Stimulated activated naive CD8-positive, alpha-beta T cell treated with anti-CD3 and anti-CD28 coated beads, Interleukin-15, amount 100 ng/mL, for 72 hours (primary cell): Measurements from ENCODE around the gene THBS1.

Experiments
- ATAC-seq: fragments of 150-1000 bp; cut with Tn5 transposase; 2 replicates; pipeline ENCODE4 v1.10.0; 2021; ENCODE audit warnings: mild to moderate bottlenecking, moderate library complexity
- DNase-seq, 2 donors: peaks; one replicate each; pipeline ENCODE4 v3.0.0; 2021 to 2022
- H3K27ac Mint-ChIP-seq, 2 donors: one replicate each; pipeline ENCODE4 v1.8.0; 2022; ENCODE audit warnings: mild to moderate bottlenecking in 2 of 2, mixed read lengths in 2 of 2, moderate library complexity in 2 of 2
- H3K27me3 Mint-ChIP-seq: one replicate; pipeline ENCODE4 v1.8.0; 2022; ENCODE audit warnings: mixed read lengths
- H3K4me1 Mint-ChIP-seq: one replicate; pipeline ENCODE4 v1.8.0; 2022; ENCODE audit warnings: mild to moderate bottlenecking, mixed read lengths
- H3K4me3 Mint-ChIP-seq, 2 donors: one replicate each; pipeline ENCODE4 v1.8.0; 2022; ENCODE audit warnings: mild to moderate bottlenecking in 2 of 2, mixed read lengths in 2 of 2, moderate library complexity in 1 of 2
- H3K9me3 Mint-ChIP-seq, 2 donors: one replicate each; pipeline ENCODE4 v1.8.0; 2022; ENCODE audit warnings: mixed read lengths in 2 of 2

The THBS1 gene

GRCh38 chr15:39580485-39581241, at the start of gene THBS1:
Gene THBS1, plus strand, starts transcription at chr15:39581079. Its CDS starts 779 bp downstream, at chr15:39581858.
- Mint-ChIP-seq H3K4me3 (peak within 1 kb of the TSS; percentile 69 to 75), H3K27me3 (peaks cover 69% of the 10 kb centered on the region), H3K27ac (peak within 1 kb of the TSS; percentile 51 to 63), H3K4me1 (peaks cover 19% of the 10 kb centered on the region), H3K9me3 (no peaks in the 10 kb centered on the region)
- DNase-seq: peak; percentile 28 to 54
- ATAC-seq: peak; percentile 70

- Mint-ChIP-seq H3K27ac (no peak overlapping the region), H3K4me3 (no peak overlapping the region), H3K9me3 (peaks cover 0 to 4% of the 10 kb centered on the region in 2 donors), H3K4me1 (no peaks in the 10 kb centered on the region), H3K27me3 (no peaks in the 10 kb centered on the region)
- ATAC-seq: no peak
- no peak for DNase-seq
Observed at GRCh38 chr15:39534996-39535395, 45.9 kb upstream of the THBS1 start.

- Mint-ChIP-seq H3K27ac (no peak overlapping the region), H3K9me3 (peaks cover 0 to 4% of the 10 kb centered on the region in 2 donors), H3K4me3 (no peak overlapping the region), H3K4me1 (no peaks in the 10 kb centered on the region), H3K27me3 (no peaks in the 10 kb centered on the region)
- ATAC-seq (no peak), DNase-seq (no peak)
Observed at GRCh38 chr15:39535466-39535865, 45.4 kb upstream of the THBS1 start.

GRCh38 chr15:39538936-39539335, 41.9 kb upstream of the THBS1 start:
- peaks cover 0 to 4% of the 10 kb centered on the region in 2 donors for H3K9me3 Mint-ChIP-seq

GRCh38 chr15:39539466-39539865, 41.4 kb upstream of the THBS1 start:
- Mint-ChIP-seq H3K9me3 (peaks cover 0 to 4% of the 10 kb centered on the region in 2 donors), H3K27ac (no peak overlapping the region), H3K4me3 (no peak overlapping the region), H3K27me3 (no peaks in the 10 kb centered on the region), H3K4me1 (no peaks in the 10 kb centered on the region)
- ATAC-seq (no peak), DNase-seq (no peak)

More at GRCh38 chr15:39538936-39539335, 41.9 kb upstream of the THBS1 start:
- Mint-ChIP-seq H3K27ac (no peak overlapping the region), H3K4me3 (no peak overlapping the region), H3K4me1 (no peaks in the 10 kb centered on the region), H3K27me3 (no peaks in the 10 kb centered on the region)
- ATAC-seq (no peak), DNase-seq (no peak)

GRCh38 chr15:39539973-39540558, 40.8 kb upstream of the THBS1 start:
- Mint-ChIP-seq H3K4me1 (no peaks in the 10 kb centered on the region), H3K27ac (no peak overlapping the region), H3K9me3 (peaks cover 6 to 10% of the 10 kb centered on the region in 2 donors), H3K27me3 (no peaks in the 10 kb centered on the region), H3K4me3 (no peak overlapping the region)
- no peak for ATAC-seq
- no peak for DNase-seq

GRCh38 chr15:39542385-39543065, 38.4 kb upstream of the THBS1 start:
- Mint-ChIP-seq H3K9me3 (peaks cover 8% of the 10 kb centered on the region in 2 donors), H3K4me3 (no peak overlapping the region), H3K27me3 (no peaks in the 10 kb centered on the region), H3K4me1 (no peaks in the 10 kb centered on the region), H3K27ac (no peak overlapping the region)
- DNase-seq: no peak
- ATAC-seq: no peak

- H3K27ac Mint-ChIP-seq: no peak overlapping the region
- no peaks in the 10 kb centered on the region for H3K27me3 Mint-ChIP-seq
- DNase-seq (no peak), ATAC-seq (no peak)
- peaks cover 7 to 8% of the 10 kb centered on the region in 2 donors for H3K9me3 Mint-ChIP-seq
- H3K4me3 Mint-ChIP-seq: no peak overlapping the region
- H3K4me1 Mint-ChIP-seq: no peaks in the 10 kb centered on the region
Observed at GRCh38 chr15:39543651-39544050, 37.2 kb upstream of the THBS1 start.

GRCh38 chr15:39546842-39547241, 34.0 kb upstream of the THBS1 start:
- no peak overlapping the region for H3K4me3 Mint-ChIP-seq
- peaks cover 6% of the 10 kb centered on the region for H3K27me3 Mint-ChIP-seq
- H3K4me1 Mint-ChIP-seq: no peaks in the 10 kb centered on the region
- peaks cover 7 to 8% of the 10 kb centered on the region in 2 donors for H3K9me3 Mint-ChIP-seq
- H3K27ac Mint-ChIP-seq: no peak overlapping the region
- ATAC-seq (no peak), DNase-seq (no peak)

GRCh38 chr15:39548561-39548960, 32.3 kb upstream of the THBS1 start:
- ATAC-seq: no peak
- Mint-ChIP-seq H3K27ac (no peak overlapping the region), H3K9me3 (peaks cover 7 to 8% of the 10 kb centered on the region in 2 donors), H3K4me3 (no peak overlapping the region), H3K4me1 (peaks cover 3% of the 10 kb centered on the region), H3K27me3 (peaks cover 6% of the 10 kb centered on the region)
- no peak for DNase-seq

GRCh38 chr15:39549912-39550311, 31.0 kb upstream of the THBS1 start:
- DNase-seq: no peak
- H3K27ac Mint-ChIP-seq: peak overlapping the region in 1 of 2 donors; percentile 23
- peaks cover 6% of the 10 kb centered on the region for H3K27me3 Mint-ChIP-seq
- no peak overlapping the region for H3K4me3 Mint-ChIP-seq
- ATAC-seq: no peak
- peaks cover 9% of the 10 kb centered on the region for H3K4me1 Mint-ChIP-seq
- peaks cover 3 to 4% of the 10 kb centered on the region in 2 donors for H3K9me3 Mint-ChIP-seq

GRCh38 chr15:39551476-39551875, 29.4 kb upstream of the THBS1 start:
- ATAC-seq (no peak), DNase-seq (no peak)
- Mint-ChIP-seq H3K27me3 (peaks cover 10% of the 10 kb centered on the region), H3K9me3 (no peaks in the 10 kb centered on the region), H3K4me1 (peaks cover 9% of the 10 kb centered on the region), H3K27ac (no peak overlapping the region), H3K4me3 (no peak overlapping the region)

GRCh38 chr15:39552556-39552955, 28.3 kb upstream of the THBS1 start:
- no peak for DNase-seq
- no peaks in the 10 kb centered on the region for H3K9me3 Mint-ChIP-seq
- no peak overlapping the region for H3K4me3 Mint-ChIP-seq
- no peak for ATAC-seq
- H3K27me3 Mint-ChIP-seq: peaks cover 15% of the 10 kb centered on the region
- H3K27ac Mint-ChIP-seq: no peak overlapping the region
- H3K4me1 Mint-ChIP-seq: peaks cover 9% of the 10 kb centered on the region

GRCh38 chr15:39553947-39554693, 26.8 kb upstream of the THBS1 start:
- H3K9me3 Mint-ChIP-seq: no peaks in the 10 kb centered on the region
- no peak overlapping the region for H3K27ac Mint-ChIP-seq
- ATAC-seq (no peak), DNase-seq (no peak)
- H3K4me1 Mint-ChIP-seq: peaks cover 9% of the 10 kb centered on the region
- no peak overlapping the region for H3K4me3 Mint-ChIP-seq
- peaks cover 15% of the 10 kb centered on the region for H3K27me3 Mint-ChIP-seq

GRCh38 chr15:39554746-39555387, 26.0 kb upstream of the THBS1 start:
- no peak overlapping the region for H3K4me3 Mint-ChIP-seq
- peaks cover 15% of the 10 kb centered on the region for H3K27me3 Mint-ChIP-seq
- no peak overlapping the region for H3K27ac Mint-ChIP-seq
- H3K4me1 Mint-ChIP-seq: peaks cover 9% of the 10 kb centered on the region
- ATAC-seq (no peak), DNase-seq (no peak)
- H3K9me3 Mint-ChIP-seq: no peaks in the 10 kb centered on the region
